ENCODE measurements around the gene CXorf38. TPM values are rescaled to one million over a fixed set of nuclear protein-coding genes. Genes with fewer than 3 reads are reported as not detected.

The CXorf38 gene
- total RNA-seq, 1 experiment from 2014 or later, result 10.5 TPM

GRCh38 chrX:40579141-40579540 is 68.2 kb downstream of the CXorf38 start:
- Histone ChIP-seq H4K5ac (ENCODE audit: insufficient read length, low read depth, low read length) (no peak overlapping the region), H3K9ac (ENCODE audit: extremely low read depth, insufficient read length, low read length) (no peak overlapping the region), H2AK5ac (ENCODE audit: insufficient read length, low read length) (no peak overlapping the region), H3K27ac (ENCODE audit: insufficient read length, low read depth, low read length) (no peak overlapping the region), H4K8ac (replicated peaks; ENCODE audit: insufficient read length, low read depth, low read length) (no peak overlapping the region), H3T11ph (ENCODE audit: low read length) (no peak overlapping the region), H3K56ac (ENCODE audit: insufficient read length, low read depth, low read length) (no peak overlapping the region), H3K4me2 (ENCODE audit: insufficient read depth, insufficient read length, low read length) (no peak overlapping the region), H2BK120ac (ENCODE audit: low read depth, low read length, poor library complexity, severe bottlenecking) (no peak overlapping the region), H3K4ac (ENCODE audit: low read depth, low read length) (no peak overlapping the region), H2BK15ac (ENCODE audit: low read depth, low read length) (no peak overlapping the region), H4K91ac (ENCODE audit: insufficient read length, low read depth, low read length) (no peak overlapping the region), H3K23ac (ENCODE audit: insufficient read length, low read depth, low read length) (no peak overlapping the region), H2BK20ac (ENCODE audit: low read depth, low read length, poor library complexity, severe bottlenecking) (no peak overlapping the region), H4K20me1 (ENCODE audit: control insufficient read depth, insufficient read depth, insufficient read length) (no peaks in the 10 kb centered on the region), H3K14ac (ENCODE audit: insufficient read depth, low read length) (no peak overlapping the region), H3K23me2 (ENCODE audit: insufficient read length, low read depth, low read length, poor library complexity, severe bottlenecking) (peaks cover 4% of the 10 kb centered on the region), H2BK5ac (ENCODE audit: insufficient read length, low read length) (no peak overlapping the region), H2BK12ac (ENCODE audit: insufficient read length, low read depth, low read length) (no peak overlapping the region), H3K4me1 (ENCODE audit: insufficient read depth, low read length) (no peaks in the 10 kb centered on the region), H3K18ac (ENCODE audit: insufficient read length, low read depth, low read length) (no peak overlapping the region), H3K9me3 (ENCODE audit: control insufficient read depth, low read depth, low read length) (no peaks in the 10 kb centered on the region), H3K79me1 (ENCODE audit: insufficient read depth, low read depth, low read length, poor library complexity, severe bottlenecking) (peaks cover 6% of the 10 kb centered on the region), H3K27me3 (ENCODE audit: insufficient read depth, low read length) (no peaks in the 10 kb centered on the region), H2AFZ (ENCODE audit: low read length) (no peak overlapping the region), H3K79me2 (ENCODE audit: insufficient read depth, low read length) (peaks cover 10% of the 10 kb centered on the region; the same call in 1 of the 2 replicates)
- Mint-ChIP-seq H3K4me1 (peaks cover 7 to 10% of the 10 kb centered on the region in 2 experiments; a peak in 3 of 4 replicates), H3K27me3 (ENCODE audit: low read depth) (peaks cover 2% of the 10 kb centered on the region; the same call in 1 of the 2 replicates), H3K36me3 (ENCODE audit: insufficient read depth in 1 of 3, low read depth in 3 of 3) (peaks cover 0 to 5% (median 4%) of the 10 kb centered on the region in 3 experiments; a peak in 4 of 7 replicates), H3K9me3 (peaks cover 64% of the 10 kb centered on the region in 2 experiments), H3K27ac (no peak overlapping the region), H3K4me3 (no peak overlapping the region)
- no peak for DNase-seq
- no CpG with 5 or more reads among the region's 3 CpGs for WGBS (ENCODE audit: extremely low coverage, insufficient read length, low lambda C conversion rate)
- no peak for TF ChIP-seq CTCF (conservative IDR thresholded peaks at IDR 0.05)
